Activated CD4-positive, alpha-beta T cell treated with anti-CD3 and anti-CD28 coated beads for 4 hours (primary cell): Measurements from ENCODE around the gene FAM222B.

Experiments used
- DNase-seq, 2 donors: peaks; one replicate each; pipeline ENCODE4 v3.0.0-alpha.2; 2020

Gene FAM222B

DNA sequence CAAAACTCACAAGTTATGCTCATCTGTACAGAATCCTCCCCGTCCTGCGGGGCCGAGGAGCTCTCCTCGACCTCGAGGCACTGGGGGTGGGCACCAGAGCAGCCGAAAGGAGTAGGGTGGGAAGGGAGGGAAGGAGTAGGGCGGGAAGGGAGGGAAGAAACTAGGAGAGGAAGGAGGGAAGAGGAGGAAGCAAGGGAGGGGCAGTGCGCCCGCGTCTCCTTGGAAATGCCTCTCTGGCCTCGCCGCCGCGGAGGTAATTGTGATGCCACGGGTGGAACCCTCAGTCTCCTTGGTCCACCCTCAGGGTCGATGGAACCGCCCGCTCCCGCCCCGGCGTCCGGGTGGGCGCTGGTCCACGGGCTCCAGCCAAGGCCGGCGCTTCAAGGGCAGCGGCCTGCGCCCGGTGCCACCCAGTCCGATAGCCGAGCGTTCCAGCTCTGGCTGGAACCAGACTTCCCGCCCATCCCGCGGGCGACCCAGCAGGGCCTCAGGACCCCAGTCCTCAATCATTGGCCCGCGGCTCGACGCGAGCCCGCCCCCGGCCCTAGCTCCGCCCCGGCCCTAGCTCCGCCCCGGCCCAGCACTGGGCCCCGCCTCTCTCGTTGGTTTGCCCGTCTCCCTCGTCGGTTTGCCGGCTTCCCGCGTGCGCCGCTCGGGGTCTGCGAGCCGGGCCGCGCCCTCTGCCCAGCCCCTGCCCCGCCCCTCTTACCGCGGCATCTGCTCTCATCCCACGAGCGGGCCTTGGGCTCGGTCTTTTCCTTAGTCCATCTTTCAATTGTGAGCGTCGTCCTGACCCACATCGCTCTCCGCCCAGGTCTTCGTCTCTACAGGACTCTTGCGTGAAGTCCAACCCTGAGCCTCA is 131.5 kb downstream of the FAM222B start:
- DNase-seq: peak; percentile 85 to 86

DNA sequence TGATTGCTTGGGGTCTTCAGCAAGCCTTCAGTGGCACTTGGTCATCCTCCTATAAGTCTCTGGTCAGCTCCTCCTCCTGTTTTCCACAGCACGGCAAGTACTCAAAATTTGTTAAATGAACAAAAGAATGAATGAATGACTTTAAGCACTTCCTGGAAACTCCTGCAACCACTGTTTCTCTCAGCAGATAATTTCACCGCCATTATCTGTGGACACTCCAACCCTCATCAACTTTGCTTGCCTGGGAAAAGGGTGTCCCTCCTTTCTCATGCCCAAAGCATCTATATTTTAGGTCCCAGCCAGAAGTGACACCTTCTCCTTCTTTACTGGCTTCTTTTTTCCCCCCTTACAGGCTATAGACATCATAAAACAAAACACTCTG is 135.3 kb downstream of the FAM222B start:
- no peak for DNase-seq

DNA sequence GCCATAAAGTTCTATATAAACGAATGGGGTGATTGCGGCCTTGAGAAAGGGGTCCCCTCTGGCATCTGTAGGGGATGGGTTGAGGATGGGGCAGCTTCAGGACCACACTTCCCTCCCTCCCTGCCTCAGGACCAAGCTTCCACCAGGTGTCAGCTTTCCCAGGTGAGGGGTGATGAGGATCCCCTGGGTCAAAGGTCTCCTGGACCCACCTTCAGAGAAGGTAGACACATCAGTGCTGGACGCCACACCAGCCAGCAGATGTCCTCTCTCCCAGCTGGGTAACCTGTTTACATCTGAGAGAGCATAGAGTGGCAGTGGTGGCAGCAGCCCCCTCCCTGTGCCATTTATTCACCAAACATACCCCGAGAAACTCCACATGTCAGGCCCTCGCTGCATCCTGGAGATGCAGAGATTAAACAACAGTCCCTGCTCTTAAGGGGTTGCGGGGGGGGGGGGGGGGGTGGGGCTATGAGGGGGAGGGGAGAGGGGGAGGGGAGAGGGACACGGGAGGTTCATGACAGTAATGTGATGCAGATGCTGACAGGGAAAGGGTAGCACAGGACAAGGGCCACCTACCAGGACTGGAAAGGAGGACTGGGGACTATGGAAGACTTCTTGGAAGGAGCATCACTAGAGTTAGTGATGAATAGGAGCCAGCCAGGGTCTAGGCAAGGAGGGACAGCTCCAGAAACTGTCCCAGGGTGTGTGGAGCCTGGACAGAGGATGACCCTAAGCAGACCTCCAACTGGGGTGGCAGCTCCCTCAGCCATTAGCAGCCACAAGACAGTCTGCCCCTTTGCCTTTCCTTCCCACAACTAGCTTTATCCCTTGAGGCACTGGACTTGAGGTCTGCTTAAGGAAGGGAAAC is 135.9 kb downstream of the FAM222B start:
- no peak for DNase-seq
